Glutamatergic neuron (in vitro differentiated cells): ENCODE results near the gene NPAS2. TPM values are rescaled to one million over a fixed set of nuclear protein-coding genes. Genes with fewer than 3 reads are reported as not detected.

ENCODE experiments used
- DNase-seq: peaks from one replicate; pipeline ENCODE4 v3.0.0; 2022
- H3K27ac Mint-ChIP-seq: one replicate; pipeline ENCODE4 v1.8.0; 2020; ENCODE audit warnings: mild to moderate bottlenecking, mixed read lengths, inconsistent platforms; ENCODE audit not compliant: unreplicated experiment
- H3K27me3 Mint-ChIP-seq: one replicate; pipeline ENCODE4 v1.8.0; 2020; ENCODE audit warnings: mild to moderate bottlenecking, moderate library complexity, mixed read lengths, inconsistent platforms; ENCODE audit not compliant: unreplicated experiment
- H3K36me3 Mint-ChIP-seq: one replicate; pipeline ENCODE4 v1.8.0; 2020; ENCODE audit warnings: mild to moderate bottlenecking, mixed read lengths, inconsistent platforms; ENCODE audit not compliant: unreplicated experiment
- H3K4me1 Mint-ChIP-seq: one replicate; pipeline ENCODE4 v1.8.0; 2020; ENCODE audit warnings: mild to moderate bottlenecking, low read depth, mixed read lengths, inconsistent platforms; ENCODE audit not compliant: unreplicated experiment
- H3K4me3 Mint-ChIP-seq: one replicate; pipeline ENCODE4 v1.8.0; 2020; ENCODE audit warnings: mild to moderate bottlenecking, mixed read lengths, inconsistent platforms; ENCODE audit not compliant: unreplicated experiment
- H3K9me3 Mint-ChIP-seq: one replicate; pipeline ENCODE4 v1.8.0; 2020; ENCODE audit warnings: mild to moderate bottlenecking, moderate library complexity, mixed read lengths, inconsistent platforms; ENCODE audit not compliant: unreplicated experiment
- total RNA-seq: library from RNA; stranded (reverse); fragmentation: NEBNext Ultra II Directional; extraction: Animal tissue kit (Norgen Biotek cat#: 25700); gene quantifications from one replicate; pipeline ENCODE4 v1.2.1, GENCODE V29; 2021; ENCODE audit not compliant: unreplicated experiment
- TF ChIP-seq, protein P1 (sequence below): fragments of 200-600 bp; sonication (generic); IDR thresholded peaks from one replicate; pipeline ENCODE4 v1.5.0; 2021; ENCODE audit not compliant: partially characterized antibody, unreplicated experiment

NPAS2 gene
- total RNA-seq, 1 donor from 2014 or later: 0.54 TPM

DNA sequence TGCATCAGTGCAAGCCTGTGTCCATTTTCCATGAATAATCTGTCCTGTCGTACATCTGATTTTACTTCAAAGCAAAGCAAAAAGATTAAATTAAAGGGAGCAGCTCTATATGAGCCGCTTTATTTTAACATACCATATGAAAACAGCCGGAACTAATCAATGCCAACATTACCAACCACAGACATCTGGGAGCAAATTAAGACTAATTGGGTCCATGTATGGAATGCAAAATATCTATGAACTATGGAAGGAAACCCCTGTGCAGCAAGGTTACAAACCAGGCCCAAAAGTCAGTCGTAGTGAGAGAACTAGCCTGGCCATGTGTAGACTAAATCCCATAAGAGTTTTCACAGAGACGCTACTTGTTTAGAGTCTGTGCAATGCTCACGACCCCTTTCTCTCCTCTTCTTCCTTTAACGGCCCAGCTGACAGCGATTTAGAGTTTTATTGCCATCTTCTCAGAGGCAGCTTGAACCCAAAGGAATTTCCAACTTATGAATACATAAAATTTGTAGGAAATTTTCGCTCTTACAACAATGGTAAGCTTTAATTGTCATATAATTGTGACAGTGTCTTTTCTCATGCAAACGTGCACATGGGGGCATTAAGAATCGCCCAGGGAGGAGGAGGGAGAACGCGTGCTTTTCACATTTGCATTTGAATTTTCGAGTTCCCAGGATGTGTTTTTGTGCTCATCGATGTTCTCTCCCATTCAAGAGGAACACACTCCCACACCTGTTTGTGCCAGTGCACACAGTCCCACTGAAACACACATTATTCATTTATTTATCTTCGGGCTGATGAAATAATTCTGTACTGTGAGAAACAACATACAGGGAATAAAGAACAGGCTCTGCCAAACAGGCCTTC is 129.2 kb downstream of the NPAS2 start:
- H3K9me3 Mint-ChIP-seq: peaks cover 5% of the 10 kb centered on the region
- TF ChIP-seq, protein P1, sequence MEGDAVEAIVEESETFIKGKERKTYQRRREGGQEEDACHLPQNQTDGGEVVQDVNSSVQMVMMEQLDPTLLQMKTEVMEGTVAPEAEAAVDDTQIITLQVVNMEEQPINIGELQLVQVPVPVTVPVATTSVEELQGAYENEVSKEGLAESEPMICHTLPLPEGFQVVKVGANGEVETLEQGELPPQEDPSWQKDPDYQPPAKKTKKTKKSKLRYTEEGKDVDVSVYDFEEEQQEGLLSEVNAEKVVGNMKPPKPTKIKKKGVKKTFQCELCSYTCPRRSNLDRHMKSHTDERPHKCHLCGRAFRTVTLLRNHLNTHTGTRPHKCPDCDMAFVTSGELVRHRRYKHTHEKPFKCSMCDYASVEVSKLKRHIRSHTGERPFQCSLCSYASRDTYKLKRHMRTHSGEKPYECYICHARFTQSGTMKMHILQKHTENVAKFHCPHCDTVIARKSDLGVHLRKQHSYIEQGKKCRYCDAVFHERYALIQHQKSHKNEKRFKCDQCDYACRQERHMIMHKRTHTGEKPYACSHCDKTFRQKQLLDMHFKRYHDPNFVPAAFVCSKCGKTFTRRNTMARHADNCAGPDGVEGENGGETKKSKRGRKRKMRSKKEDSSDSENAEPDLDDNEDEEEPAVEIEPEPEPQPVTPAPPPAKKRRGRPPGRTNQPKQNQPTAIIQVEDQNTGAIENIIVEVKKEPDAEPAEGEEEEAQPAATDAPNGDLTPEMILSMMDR: no peak
- peaks cover 6% of the 10 kb centered on the region for H3K36me3 Mint-ChIP-seq
- peaks cover 10% of the 10 kb centered on the region for H3K4me1 Mint-ChIP-seq
- no peak overlapping the region for H3K4me3 Mint-ChIP-seq
- H3K27ac Mint-ChIP-seq: no peak overlapping the region
- no peak for DNase-seq
- H3K27me3 Mint-ChIP-seq: peaks cover 3% of the 10 kb centered on the region

DNA sequence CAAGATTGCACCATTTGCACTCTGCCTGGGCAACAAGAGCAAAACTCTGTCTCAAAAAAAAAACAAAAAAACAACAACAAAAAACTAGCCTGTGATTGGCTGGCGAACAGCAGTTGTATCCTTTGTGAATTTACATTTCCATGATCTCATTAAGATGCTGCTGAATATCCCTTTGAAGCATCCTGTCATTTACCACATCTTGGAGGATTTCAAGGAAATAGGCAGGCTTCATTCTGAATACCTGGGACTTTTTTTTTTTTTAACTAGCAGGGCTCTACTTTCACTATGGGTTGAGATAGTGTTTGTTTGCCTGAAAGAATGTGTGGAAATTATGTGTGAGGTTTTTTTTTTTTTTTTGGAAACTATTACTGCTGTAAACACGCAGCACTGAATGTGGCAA is 132.6 kb downstream of the NPAS2 start:
- Mint-ChIP-seq H3K27me3 (no peaks in the 10 kb centered on the region), H3K4me3 (no peak overlapping the region)
- TF ChIP-seq, protein P1: no peak

DNA sequence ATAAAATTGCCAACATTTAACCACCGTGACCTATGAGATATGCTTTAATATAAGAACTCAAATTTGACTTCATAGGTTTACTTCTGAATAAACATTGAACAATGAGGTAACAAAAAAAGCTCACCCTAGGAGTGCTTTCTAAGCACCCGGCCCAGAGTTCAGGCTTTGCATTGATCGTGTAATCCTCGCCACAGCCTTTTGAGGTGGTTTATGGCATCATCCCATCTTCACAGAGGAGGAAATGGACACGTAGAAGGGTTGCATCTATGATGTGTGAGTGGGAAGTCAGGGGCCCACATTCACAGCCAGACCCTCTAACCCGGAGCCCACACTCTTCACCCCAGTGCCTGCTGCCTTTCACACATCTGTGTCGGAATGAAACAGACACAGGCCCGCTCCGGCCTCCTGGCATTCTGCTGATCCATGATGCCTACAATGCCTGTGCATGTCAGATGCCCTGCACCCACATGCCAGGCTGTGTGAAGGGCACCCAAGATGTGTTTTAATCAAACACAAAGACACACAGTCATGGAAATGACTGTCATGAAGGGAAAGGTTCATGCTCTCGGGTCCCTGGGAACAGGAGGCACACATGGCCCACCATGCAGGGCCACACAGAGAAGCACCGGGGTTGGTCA is 133.6 kb downstream of the NPAS2 start:
- DNase-seq: no peak
- TF ChIP-seq, protein P1: no peak
- Mint-ChIP-seq H3K4me3 (no peak overlapping the region), H3K27me3 (no peaks in the 10 kb centered on the region), H3K27ac (no peak overlapping the region), H3K36me3 (no peaks in the 10 kb centered on the region), H3K4me1 (peaks cover 7% of the 10 kb centered on the region), H3K9me3 (no peaks in the 10 kb centered on the region)

More for the DNA sequence above, 132.6 kb downstream of the NPAS2 start:
- no peaks in the 10 kb centered on the region for H3K36me3 Mint-ChIP-seq
- DNase-seq: no peak
- H3K9me3 Mint-ChIP-seq: no peaks in the 10 kb centered on the region
- peaks cover 7% of the 10 kb centered on the region for H3K4me1 Mint-ChIP-seq
- no peak overlapping the region for H3K27ac Mint-ChIP-seq

DNA sequence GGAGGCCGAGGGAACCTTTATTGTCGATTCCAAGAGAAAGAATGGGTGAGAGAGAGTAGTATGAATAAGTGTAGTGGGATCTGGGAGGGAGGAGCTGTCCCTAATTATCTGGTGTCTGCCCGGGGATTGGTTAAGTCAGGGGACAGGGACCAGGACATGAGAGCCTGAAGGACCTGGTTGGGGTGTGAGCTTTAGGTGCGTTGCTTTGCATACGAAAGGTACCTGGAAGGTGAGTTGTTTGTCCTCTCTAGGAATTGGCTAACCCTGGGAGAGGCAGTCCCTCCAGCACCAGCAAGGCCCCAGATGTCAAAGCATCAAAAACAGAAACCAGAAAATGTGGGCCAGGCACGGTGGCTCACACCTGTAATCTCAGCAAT is 134.1 kb downstream of the NPAS2 start:
- TF ChIP-seq, protein P1: no peak
- Mint-ChIP-seq H3K4me1 (peaks cover 7% of the 10 kb centered on the region), H3K27me3 (no peaks in the 10 kb centered on the region), H3K4me3 (no peak overlapping the region), H3K36me3 (no peaks in the 10 kb centered on the region), H3K9me3 (no peaks in the 10 kb centered on the region), H3K27ac (no peak overlapping the region)
- no peak for DNase-seq

DNA sequence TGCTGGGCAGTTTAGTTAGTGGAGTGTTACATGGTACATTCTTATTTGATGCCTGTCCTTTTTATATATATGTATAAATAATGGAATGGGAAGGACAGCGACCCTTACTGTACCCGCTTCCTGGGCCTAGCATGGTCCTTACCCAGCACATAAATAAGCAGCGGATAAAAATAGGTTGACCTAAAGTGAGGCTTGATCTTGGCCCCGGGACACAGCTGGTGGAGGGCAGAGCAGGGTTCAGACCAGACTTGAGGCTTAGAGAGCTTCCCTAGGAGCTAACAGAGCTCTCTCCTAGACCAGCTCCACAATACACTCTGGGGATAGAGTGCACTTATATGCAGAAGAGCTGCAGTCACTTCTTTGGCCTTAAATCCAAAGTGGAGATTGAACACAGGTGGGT is 135.3 kb downstream of the NPAS2 start:
- Mint-ChIP-seq H3K4me3 (no peak overlapping the region), H3K27ac (no peak overlapping the region), H3K4me1 (no peaks in the 10 kb centered on the region), H3K27me3 (no peaks in the 10 kb centered on the region), H3K36me3 (no peaks in the 10 kb centered on the region), H3K9me3 (no peaks in the 10 kb centered on the region)
- TF ChIP-seq, protein P1: no peak
- no peak for DNase-seq
